GM21619 (cell line): ENCODE data around the gene APOA5.

Source experiments
- ATAC-seq: cut with Tn5 transposase; IDR thresholded peaks from one replicate; pipeline ENCODE4 v1.9.1; 2021; ENCODE audit not compliant: unreplicated experiment

Gene APOA5

GRCh38 chr11:116828632-116829524, 37.2 kb upstream of the APOA5 start:
- no peak for ATAC-seq

GRCh38 chr11:116827461-116827860, 35.8 kb upstream of the APOA5 start:
- ATAC-seq, result no peak

GRCh38 chr11:116826751-116827431, 35.2 kb upstream of the APOA5 start:
- ATAC-seq, result no peak

- no peak for ATAC-seq
Observed at GRCh38 chr11:116825854-116826750, 34.4 kb upstream of the APOA5 start.

- no peak for ATAC-seq
Observed at GRCh38 chr11:116825434-116825833, 33.8 kb upstream of the APOA5 start.

GRCh38 chr11:116823031-116823843, 31.6 kb upstream of the APOA5 start, which contains the start of gene APOA4:
Gene APOA4 (minus strand): TSS chr11:116823304. CDS start chr11:116823191, 113 bp downstream.
- no peak for ATAC-seq

GRCh38 chr11:116822575-116822974, 30.9 kb upstream of the APOA5 start:
- ATAC-seq, result no peak

GRCh38 chr11:116821050-116821918, 29.6 kb upstream of the APOA5 start:
- no peak for ATAC-seq

- no peak for ATAC-seq
Observed at GRCh38 chr11:116819049-116819448, 27.4 kb upstream of the APOA5 start.

- ATAC-seq, result no peak
Observed at GRCh38 chr11:116814502-116814901, 22.8 kb upstream of the APOA5 start.

GRCh38 chr11:116813781-116814471, 22.2 kb upstream of the APOA5 start:
- no peak for ATAC-seq

GRCh38 chr11:116813170-116813569, 21.5 kb upstream of the APOA5 start:
- no peak for ATAC-seq

- no peak for ATAC-seq
Observed at GRCh38 chr11:116812109-116812508, 20.4 kb upstream of the APOA5 start.

- no peak for ATAC-seq
Observed at GRCh38 chr11:116811194-116811593, 19.5 kb upstream of the APOA5 start.

GRCh38 chr11:116808262-116809175, 16.8 kb upstream of the APOA5 start:
- no peak for ATAC-seq

GRCh38 chr11:116807601-116808261, 16.1 kb upstream of the APOA5 start:
- no peak for ATAC-seq

GRCh38 chr11:116804001-116804400, 12.3 kb upstream of the APOA5 start:
- ATAC-seq, result no peak
